Adipose tissue (tissue), 3 donors: ENCODE data around the gene GLB1L2. TPM values are rescaled to one million over a fixed set of nuclear protein-coding genes. Genes with fewer than 3 reads are reported as not detected.

Source experiments
- H3K27ac ChIP-seq: one replicate; pipeline ENCODE4 v1.5.1; 2013; ENCODE audit warnings: low read depth, low read length
- WGBS, 3 donors: extraction: QIAGEN DNeasy Blood & Tissue Kit; methylation state at CpG; one replicate each; pipeline ENCODE4 v1.1.7; 2013; 5-methylcytosine and 5-hydroxymethylcytosine counted together
- polyA plus RNA-seq, 3 donors: library from polyadenylated mRNA; stranded (reverse); fragments of 200-250 nt; gene quantifications; one replicate each; pipeline ENCODE4 v1.2.3, GENCODE V29; 2013
- donor health status: healthy with polysubstance abuse.
- donor health status: Bipolar disorder and iron deficiency.
- donor health status: healthy.

GLB1L2 gene
- polyA plus RNA-seq, 3 donors, result 0.79 to 5.2 (median 1.3) TPM

DNA sequence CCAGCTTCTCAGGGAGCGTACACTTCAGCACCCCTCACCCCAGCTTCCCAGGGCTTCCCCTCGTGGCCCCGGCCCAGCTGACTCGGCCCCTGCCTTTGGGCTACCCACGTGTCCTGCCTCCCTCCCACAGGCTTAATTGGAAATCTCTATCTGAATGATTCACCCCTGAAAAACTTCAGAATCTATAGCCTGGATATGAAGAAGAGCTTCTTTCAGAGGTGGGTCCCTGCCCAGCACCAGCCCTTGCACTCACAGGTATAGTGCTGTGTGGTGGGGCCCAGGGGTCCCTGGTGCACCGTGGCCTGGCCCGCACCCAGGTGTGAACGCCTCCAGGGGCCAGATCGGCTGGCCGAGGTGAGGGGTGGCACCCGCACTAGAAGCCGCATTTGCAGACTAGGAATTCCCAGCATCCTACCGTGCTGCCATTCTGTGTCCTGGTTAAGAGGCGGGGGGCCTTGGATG is 41.8 kb downstream of the GLB1L2 start:
- WGBS, 3 donors, result 81 to 88% (median 82%) methylated on average over 14 of the region's 14 CpGs
- no peak overlapping the region for H3K27ac ChIP-seq

- H3K27ac ChIP-seq, result no peak overlapping the region
- WGBS, 3 donors, result 79 to 89% (median 84%) methylated on average over 9 of the region's 9 CpGs
These were observed 42.4 kb downstream of the GLB1L2 start for GRCh38 chr11:134374171-134374570.

GRCh38 chr11:134374891-134375550 is 43.2 kb downstream of the GLB1L2 start:
- no peak overlapping the region for H3K27ac ChIP-seq
- 84 to 85% (median 84%) methylated on average over 16 of the region's 16 CpGs for WGBS, 3 donors

GRCh38 chr11:134376150-134376921 is 44.5 kb downstream of the GLB1L2 start:
- no peak overlapping the region for H3K27ac ChIP-seq
- 74 to 84% (median 78%) methylated on average over 18 of the region's 18 CpGs for WGBS, 3 donors

GRCh38 chr11:134377876-134378275 is 46.1 kb downstream of the GLB1L2 start:
- WGBS, 3 donors, result 79 to 87% (median 86%) methylated on average over 14 of the region's 14 CpGs
- H3K27ac ChIP-seq, result no peak overlapping the region

GRCh38 chr11:134379241-134379640 is 47.5 kb downstream of the GLB1L2 start:
- 69 to 82% (median 75%) methylated on average over 2 of the region's 2 CpGs for WGBS, 3 donors
- no peak overlapping the region for H3K27ac ChIP-seq

DNA sequence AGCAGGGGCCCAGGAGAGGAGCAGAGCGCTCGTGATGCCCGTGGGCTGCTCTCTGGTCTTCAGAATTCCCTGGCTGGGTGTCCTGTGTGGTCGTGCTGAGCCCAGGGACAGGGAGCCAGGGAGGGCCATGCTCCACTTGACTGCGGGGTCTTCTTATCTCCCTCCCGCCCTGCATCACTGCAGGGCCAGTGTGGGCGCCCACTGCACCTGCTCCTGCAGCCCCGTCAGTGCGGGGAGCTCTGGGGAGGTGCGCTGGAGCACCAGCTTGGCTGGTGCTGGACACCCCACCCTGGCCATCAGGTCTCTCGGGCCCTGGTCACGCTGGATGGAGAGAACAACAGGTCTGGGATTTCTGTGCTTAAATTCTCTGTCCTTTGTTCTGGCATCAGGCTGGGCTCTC is 48.4 kb downstream of the GLB1L2 start:
- 76 to 87% (median 85%) methylated on average over 12 of the region's 12 CpGs for WGBS, 3 donors

DNA sequence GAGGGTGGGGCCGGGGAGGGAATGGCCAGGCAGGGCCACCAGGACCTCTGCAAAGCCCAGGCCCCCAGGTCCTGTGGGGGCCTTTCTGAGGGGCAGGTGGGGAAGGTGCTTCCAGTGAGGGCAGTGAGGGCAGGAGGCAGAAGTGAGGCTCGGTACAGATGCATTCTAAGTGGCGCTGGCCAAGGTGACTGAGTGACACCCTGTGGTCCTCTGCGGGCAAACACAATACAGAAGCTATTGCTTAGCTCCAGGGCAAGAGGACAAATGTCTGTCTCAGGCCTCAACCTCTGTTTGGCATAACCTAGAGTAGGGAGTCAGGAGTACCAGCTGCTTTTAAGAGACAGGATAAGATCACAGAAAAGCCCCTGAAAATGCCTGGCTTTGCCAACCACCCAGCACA is 49.0 kb downstream of the GLB1L2 start:
- no peak overlapping the region for H3K27ac ChIP-seq
- 52 to 77% (median 73%) methylated on average over 4 of the region's 4 CpGs for WGBS, 3 donors

More for the DNA sequence above, 48.4 kb downstream of the GLB1L2 start:
- H3K27ac ChIP-seq, result no peak overlapping the region

GRCh38 chr11:134382257-134382656 is 50.5 kb downstream of the GLB1L2 start:
- 85 to 87% (median 86%) methylated on average over 8 of the region's 8 CpGs for WGBS, 3 donors
- H3K27ac ChIP-seq, result no peak overlapping the region

GRCh38 chr11:134382830-134383229 is 51.0 kb downstream of the GLB1L2 start:
- no peak overlapping the region for H3K27ac ChIP-seq
- WGBS, 3 donors, result 89 to 95% (median 95%) methylated on average over 24 of the region's 24 CpGs

DNA sequence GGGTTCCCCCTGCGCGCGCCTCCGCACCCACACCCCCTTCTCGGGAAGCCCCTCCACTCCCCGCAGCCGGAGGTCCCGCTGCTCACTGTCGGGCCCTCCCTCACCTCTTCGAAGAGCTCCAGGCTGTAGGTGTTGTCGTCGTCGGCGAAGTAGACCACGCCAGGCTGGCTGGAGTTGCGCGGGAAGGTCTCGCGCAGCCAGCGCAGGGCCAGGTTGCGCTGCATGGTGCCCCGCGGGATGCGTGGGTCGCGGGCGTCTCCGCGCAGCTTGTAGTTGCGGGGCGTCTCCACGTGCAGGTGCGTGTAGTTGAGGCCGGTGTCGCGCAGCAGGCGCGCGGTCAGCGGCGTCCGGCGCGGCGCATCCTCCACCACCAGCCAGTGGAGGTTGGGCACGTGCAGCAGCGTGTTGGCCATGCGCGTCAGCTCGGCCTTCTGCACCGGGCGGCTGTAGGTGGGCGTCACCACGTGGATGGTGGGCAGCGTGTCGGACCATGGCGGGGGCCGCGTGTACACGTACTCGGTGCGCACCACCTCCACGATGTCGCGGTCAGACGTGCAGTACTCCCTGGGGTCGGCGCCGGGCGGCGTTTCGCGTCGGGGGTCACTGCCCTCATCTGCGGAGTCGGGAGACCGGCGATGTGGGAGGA is 51.9 kb downstream of the GLB1L2 start:
- WGBS, 3 donors, result 90 to 95% (median 91%) methylated on average over 76 to 78 of the region's 78 CpGs
- no peak overlapping the region for H3K27ac ChIP-seq

DNA sequence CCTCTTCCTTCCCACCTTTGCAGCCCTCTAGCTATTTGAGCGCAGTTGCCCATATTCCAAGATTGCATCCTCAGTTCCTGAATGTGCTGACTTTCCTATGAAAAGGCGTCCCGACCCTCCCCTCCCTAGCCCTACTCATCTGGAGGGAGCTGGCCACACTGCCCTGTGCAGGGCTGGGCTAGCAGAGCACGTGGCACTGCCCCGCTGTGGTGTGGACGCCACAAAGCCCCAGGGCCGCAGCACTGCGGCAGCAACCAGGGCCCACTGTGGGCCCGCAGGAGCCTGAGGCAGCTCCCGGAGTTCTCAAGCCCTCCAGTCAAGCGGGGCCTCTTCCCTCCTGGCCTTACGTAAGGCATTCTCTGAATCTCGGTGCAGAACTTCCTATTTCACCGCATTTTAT is 52.6 kb downstream of the GLB1L2 start:
- H3K27ac ChIP-seq, result no peak overlapping the region
- whole genome bisulfite sequencing, 3 donors, result 68 to 79% (median 77%) methylated on average over 14 of the region's 14 CpGs

DNA sequence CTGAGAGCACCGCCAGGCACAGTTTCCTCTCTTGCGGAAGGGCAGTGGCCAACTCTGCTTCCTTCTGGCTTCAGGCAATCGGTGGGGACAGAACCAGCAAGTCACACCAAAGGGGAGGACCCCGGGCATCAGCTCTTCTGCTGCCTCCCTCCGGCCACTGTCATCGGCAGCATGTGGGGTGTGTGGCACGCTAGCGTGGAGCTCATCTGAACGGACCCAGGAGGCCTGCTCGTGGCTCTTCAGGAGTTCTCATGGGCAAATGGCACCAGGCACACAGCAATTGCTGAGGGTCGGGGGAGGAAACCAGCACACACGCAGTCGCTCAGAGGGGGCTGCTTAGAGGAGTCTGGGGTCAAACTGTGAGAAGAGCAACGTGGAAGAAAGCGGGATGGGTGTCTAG is 53.4 kb downstream of the GLB1L2 start:
- WGBS, 3 donors, result 86 to 89% (median 87%) methylated on average over 15 of the region's 15 CpGs
- H3K27ac ChIP-seq, result no peak overlapping the region

- H3K27ac ChIP-seq, result no peak overlapping the region
- 41 to 50% (median 45%) methylated on average over 19 to 20 of the region's 20 CpGs for WGBS, 3 donors
These were observed 54.2 kb downstream of the GLB1L2 start for GRCh38 chr11:134385774-134386565.

GRCh38 chr11:134386945-134387344 is 55.2 kb downstream of the GLB1L2 start:
- WGBS, 3 donors, result 39 to 55% (median 40%) methylated on average over 6 of the region's 6 CpGs
- H3K27ac ChIP-seq, result no peak overlapping the region

- 83 to 94% (median 93%) methylated on average over 21 of the region's 21 CpGs for WGBS, 3 donors
- no peak overlapping the region for H3K27ac ChIP-seq
These were observed 55.7 kb downstream of the GLB1L2 start for GRCh38 chr11:134387501-134387900.

GRCh38 chr11:134388590-134388989 is 56.8 kb downstream of the GLB1L2 start:
- H3K27ac ChIP-seq, result no peak overlapping the region
- WGBS, 3 donors, result 82 to 88% (median 86%) methylated on average over 4 of the region's 4 CpGs

- WGBS, 3 donors, result 78 to 89% (median 87%) methylated on average over 25 of the region's 25 CpGs
- H3K27ac ChIP-seq, result no peak overlapping the region
These were observed 57.8 kb downstream of the GLB1L2 start for GRCh38 chr11:134389464-134390180.
